ENCODE data around the gene SNED1. TPM values are rescaled to one million over a fixed set of nuclear protein-coding genes. Genes with fewer than 3 reads are reported as not detected.

Gene SNED1
- total RNA-seq, 2 donors from 2014 or later = 4.6 TPM

GRCh38 chr2:241068136-241068941 lies 69.9 kb downstream of the SNED1 start:
- Histone ChIP-seq H3K9me3 (no peaks in the 10 kb centered on the region), H3K9ac (ENCODE audit: low read depth in 2 of 2, low read length in 2 of 2) (no peak overlapping the region), H3K27me3 (no peaks in the 10 kb centered on the region), H3K36me3 (no peaks in the 10 kb centered on the region), H3K4me3 (no peak overlapping the region), H3K27ac (no peak overlapping the region), H3K4me1 (no peaks in the 10 kb centered on the region)
- no peak for DNase-seq
- intact Hi-C loops (cut with DNase I) = no loop called here
- TF ChIP-seq CTCF (IDR thresholded peaks at IDR 0.05) = no peak

GRCh38 chr2:241068942-241069810 lies 70.8 kb downstream of the SNED1 start:
- Histone ChIP-seq H3K4me1 (no peaks in the 10 kb centered on the region), H3K27ac (no peak overlapping the region), H3K4me3 (no peak overlapping the region), H3K27me3 (no peaks in the 10 kb centered on the region), H3K9me3 (no peaks in the 10 kb centered on the region), H3K36me3 (no peaks in the 10 kb centered on the region), H3K9ac (ENCODE audit: low read depth in 2 of 2, low read length in 2 of 2) (no peak overlapping the region)
- intact Hi-C loops (cut with DNase I) = no loop called here
- no peak for TF ChIP-seq CTCF (IDR thresholded peaks at IDR 0.05)
- DNase-seq = no peak

GRCh38 chr2:241069821-241070281 lies 71.4 kb downstream of the SNED1 start:
- TF ChIP-seq CTCF (IDR thresholded peaks at IDR 0.05) = no peak
- no peak for DNase-seq
- intact Hi-C loops (cut with DNase I) = no loop called here
- Histone ChIP-seq H3K4me1 (no peaks in the 10 kb centered on the region), H3K27me3 (no peaks in the 10 kb centered on the region), H3K27ac (no peak overlapping the region), H3K36me3 (no peaks in the 10 kb centered on the region), H3K4me3 (no peak overlapping the region), H3K9me3 (no peaks in the 10 kb centered on the region), H3K9ac (ENCODE audit: low read depth in 2 of 2, low read length in 2 of 2) (no peak overlapping the region)

GRCh38 chr2:241070361-241070760 lies 71.9 kb downstream of the SNED1 start:
- Histone ChIP-seq H3K36me3 (no peaks in the 10 kb centered on the region), H3K27ac (no peak overlapping the region), H3K27me3 (no peaks in the 10 kb centered on the region), H3K9ac (ENCODE audit: low read depth in 2 of 2, low read length in 2 of 2) (no peak overlapping the region), H3K4me3 (no peak overlapping the region), H3K9me3 (no peaks in the 10 kb centered on the region), H3K4me1 (no peaks in the 10 kb centered on the region)
- no peak for DNase-seq
- TF ChIP-seq CTCF (IDR thresholded peaks at IDR 0.05) = no peak
- intact Hi-C loops (cut with DNase I) = no loop called here

GRCh38 chr2:241070811-241071676 lies 72.6 kb downstream of the SNED1 start:
- Histone ChIP-seq H3K4me3 (no peak overlapping the region), H3K27me3 (no peaks in the 10 kb centered on the region), H3K9ac (ENCODE audit: low read depth in 2 of 2, low read length in 2 of 2) (no peak overlapping the region), H3K36me3 (no peaks in the 10 kb centered on the region), H3K9me3 (no peaks in the 10 kb centered on the region), H3K4me1 (no peaks in the 10 kb centered on the region), H3K27ac (no peak overlapping the region)
- no peak for TF ChIP-seq CTCF (IDR thresholded peaks at IDR 0.05)
- intact Hi-C loops (cut with DNase I) = no loop called here
- DNase-seq = no peak
